Neural progenitor cell (in vitro differentiated cells): ENCODE measurements around the gene LYSMD1.

Source experiments
- EZH2phosphoT487 ChIP-seq: fragments of 200-600 bp; sonication (generic); IDR thresholded peaks from 2 replicates; pipeline ENCODE4 v1.6.1; 2017; ENCODE audit warnings: antibody characterized with exemption
- TF ChIP-seq, protein P1 (sequence below): fragments of 200-600 bp; sonication (generic); IDR thresholded peaks from 2 replicates; pipeline ENCODE4 v1.5.1; 2017; ENCODE audit warnings: antibody characterized with exemption, mild to moderate bottlenecking

DNA sequence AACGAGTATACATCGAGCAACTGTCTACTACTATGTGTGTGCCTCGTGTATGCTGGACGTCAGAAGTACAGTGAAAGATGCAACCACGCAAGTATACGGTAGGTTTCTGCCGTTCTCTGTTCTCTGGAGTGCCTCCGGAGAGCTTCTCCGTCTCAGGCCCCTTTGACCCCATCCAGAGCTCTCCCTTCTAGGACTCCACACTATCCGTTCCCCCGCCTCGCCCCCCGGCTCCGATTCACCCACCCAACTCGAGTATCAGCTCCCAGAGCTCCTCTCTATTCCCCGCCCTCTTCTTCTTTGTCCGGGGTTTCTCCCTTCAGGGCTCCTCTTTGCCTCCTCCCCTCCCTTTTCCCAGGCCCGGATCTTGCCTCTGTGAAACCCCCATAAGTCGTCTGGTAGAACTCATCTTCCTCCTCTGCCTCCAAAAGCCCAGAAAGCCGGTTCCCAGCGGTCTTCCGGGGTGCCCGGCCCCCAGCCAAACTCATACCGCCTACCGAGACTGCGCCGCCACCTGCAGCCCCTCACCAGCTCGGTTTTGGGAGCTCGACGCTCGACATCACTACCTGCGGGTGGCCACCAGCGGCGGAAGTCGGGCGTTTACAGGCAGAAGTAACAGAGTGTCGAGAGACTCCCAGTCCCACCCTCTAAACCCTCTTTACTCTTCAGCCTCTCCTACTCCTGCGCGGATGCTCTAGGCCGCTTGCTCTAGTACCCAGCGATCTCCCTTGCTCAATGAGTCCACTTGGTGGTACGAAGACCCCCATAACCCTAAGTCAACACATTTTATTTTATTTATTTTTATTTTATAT, 24.1 kb upstream of the LYSMD1 start, which contains the start of gene VPS72:
- TF ChIP-seq, protein P1, sequence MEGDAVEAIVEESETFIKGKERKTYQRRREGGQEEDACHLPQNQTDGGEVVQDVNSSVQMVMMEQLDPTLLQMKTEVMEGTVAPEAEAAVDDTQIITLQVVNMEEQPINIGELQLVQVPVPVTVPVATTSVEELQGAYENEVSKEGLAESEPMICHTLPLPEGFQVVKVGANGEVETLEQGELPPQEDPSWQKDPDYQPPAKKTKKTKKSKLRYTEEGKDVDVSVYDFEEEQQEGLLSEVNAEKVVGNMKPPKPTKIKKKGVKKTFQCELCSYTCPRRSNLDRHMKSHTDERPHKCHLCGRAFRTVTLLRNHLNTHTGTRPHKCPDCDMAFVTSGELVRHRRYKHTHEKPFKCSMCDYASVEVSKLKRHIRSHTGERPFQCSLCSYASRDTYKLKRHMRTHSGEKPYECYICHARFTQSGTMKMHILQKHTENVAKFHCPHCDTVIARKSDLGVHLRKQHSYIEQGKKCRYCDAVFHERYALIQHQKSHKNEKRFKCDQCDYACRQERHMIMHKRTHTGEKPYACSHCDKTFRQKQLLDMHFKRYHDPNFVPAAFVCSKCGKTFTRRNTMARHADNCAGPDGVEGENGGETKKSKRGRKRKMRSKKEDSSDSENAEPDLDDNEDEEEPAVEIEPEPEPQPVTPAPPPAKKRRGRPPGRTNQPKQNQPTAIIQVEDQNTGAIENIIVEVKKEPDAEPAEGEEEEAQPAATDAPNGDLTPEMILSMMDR, result no peak
- no peak for TF ChIP-seq EZH2phosphoT487
